ENCODE results near the gene AMN1.

The AMN1 gene

DNA sequence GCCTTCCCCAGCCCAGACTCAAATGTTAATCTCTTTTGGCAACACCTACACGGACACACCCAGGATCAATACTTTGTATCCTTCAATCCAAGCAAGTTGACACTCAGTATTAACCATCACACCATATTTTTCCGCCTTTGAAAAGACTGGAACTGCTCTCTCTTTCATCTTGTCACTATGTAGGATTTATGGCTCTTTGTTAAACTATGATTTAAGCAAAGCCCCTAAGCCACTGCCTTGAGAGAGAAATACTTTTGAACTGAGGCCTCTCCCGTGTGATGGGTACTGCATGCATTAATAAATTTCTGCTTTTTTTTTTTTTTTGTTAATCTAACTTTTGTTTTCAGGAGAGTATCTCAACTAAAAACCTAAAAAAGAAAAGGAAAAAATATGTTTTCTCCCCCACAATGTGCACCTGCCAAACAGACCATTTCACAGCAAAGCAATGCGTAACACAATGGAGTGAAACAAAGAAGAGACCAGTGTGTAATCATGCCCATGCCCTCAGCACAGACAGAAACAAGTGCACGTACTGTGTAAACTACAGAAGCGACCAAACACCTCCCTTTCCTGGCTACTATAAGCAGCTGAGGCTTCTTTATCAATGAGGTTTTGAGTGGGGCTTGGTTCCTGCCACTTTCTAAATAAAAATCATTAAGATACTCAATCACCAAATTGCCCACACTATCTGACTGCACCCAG lies 97.6 kb downstream of the AMN1 start:
- no peak for DNase-seq (ENCODE audit: low spot score)

DNA sequence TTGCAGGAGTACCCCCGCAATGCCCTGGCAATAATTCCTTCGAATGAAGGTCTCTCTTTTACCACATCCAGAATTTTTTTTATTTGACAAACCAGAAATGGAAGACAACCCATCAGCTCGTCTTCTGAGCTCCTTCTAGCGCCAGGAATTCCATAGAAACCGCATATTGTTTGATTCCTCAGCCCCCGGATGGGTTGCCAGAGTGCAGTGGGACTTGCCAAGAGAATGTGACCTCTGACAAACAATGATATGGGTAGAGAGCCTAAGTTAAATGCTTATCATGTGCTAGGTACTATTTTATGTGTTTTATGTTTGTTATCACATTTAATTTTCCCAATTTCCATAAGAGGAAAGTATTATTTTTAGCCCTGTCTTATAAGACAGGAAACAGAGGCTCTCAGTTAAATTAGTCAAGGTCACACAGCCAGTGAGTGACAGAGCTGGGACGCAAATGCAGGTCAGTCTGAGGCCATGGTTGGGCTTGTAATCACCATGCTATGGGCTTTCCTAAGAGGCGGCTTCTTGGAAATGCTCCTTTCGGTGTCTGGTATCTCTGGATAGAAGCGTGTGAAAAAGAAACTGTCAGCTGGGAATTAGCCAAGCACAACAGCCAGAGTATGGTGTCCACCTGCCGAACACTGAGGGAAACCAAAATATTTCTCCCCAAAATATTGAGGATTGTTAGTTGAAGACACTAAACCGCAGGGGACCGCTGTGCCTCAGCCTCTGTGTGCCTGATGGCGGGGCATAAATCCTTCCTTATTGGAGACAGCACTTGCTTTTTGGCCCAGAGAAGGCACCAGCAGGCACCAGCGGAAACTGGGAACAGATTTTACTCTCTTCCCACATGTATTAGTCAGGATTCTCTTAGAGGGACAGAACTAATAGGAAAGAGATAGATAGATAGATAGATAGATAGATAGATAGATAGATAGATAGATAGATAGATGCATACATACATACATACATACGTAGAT lies 98.8 kb downstream of the AMN1 start:
- DNase-seq (ENCODE audit: low spot score): peak; percentile 36

DNA sequence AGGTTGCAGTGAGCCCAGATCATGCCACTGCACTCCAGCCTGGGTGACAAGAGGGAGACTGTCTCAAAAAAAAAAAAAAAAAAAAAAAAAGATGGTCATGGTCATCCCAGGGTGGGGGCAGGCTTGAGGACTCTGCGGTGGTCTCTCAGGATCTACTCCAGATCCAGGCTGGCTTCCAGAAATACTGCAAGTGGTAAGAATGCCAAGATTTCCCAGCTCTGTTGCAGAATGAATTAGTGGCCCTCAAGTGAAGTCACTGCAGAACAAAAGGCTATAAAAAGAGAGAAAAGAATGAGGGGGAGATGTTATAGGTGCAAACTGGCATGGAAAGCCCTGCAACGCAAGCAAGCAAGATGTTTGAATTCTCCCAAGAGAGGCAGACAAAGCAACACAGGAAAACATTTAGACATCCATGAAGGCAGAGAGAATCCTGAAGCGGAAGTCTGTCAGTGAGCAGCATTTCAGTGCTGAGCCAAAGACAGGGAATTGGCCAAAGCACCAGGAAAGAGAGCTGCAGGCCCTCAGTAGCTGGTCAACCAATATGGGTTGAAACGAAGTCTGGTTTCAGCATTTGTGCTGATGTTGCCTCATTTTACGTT lies 101.3 kb downstream of the AMN1 start:
- DNase-seq (ENCODE audit: low spot score): no peak

DNA sequence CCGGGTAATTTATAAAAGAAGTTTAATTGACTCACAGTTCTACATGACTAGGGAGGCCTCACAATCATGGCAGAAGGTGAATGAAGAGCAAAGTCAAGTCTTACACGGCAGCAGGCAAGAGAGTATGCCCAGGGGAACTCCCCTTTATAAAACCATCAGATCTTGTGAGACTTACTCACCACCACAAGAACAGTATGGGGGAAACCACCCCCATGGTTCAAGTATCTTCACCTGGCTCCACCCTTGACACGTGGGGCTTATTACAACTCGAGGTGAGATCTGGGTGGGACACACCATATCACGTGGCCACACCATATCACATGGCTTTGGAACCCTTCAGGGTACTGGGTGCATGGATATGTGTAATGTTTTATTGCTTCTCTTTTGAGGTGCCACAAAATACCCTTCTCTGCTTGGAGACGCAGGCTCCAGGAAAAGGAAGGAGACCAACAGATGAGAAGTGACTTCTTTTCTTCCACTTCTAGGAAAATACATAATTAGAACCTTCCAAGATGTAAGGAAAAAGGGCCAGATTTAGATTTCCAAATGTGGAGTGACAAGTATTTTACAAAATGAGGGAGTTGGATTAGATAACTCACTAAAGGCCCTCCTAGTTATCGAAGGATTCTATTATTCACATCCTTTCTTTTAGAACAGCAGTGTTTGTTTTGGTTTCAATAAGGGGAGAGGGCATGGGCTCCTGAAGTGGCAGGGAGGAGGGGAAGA lies 102.4 kb downstream of the AMN1 start:
- DNase-seq (ENCODE audit: low spot score): no peak

DNA sequence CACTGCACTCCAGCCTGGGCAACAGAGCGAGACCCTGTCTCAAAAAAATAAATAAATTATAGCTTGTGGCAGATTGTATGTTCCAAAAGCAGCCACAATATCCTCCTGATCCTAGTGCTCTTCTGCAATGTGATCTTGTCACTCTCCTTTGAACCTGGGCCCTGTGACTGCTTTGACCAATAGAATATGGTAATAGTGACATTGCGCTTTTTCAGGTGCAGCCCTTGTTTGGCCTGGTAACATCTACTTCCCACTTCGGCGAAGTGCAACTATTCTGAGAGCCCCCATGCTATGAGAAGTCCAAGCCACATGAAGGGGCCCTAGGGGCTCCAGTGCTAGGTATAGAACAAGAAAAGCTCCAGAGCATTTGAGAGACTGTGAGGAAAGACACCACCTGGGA lies 106.8 kb downstream of the AMN1 start:
- no peak for DNase-seq (ENCODE audit: low spot score)

Measured in GM03348 (cell line).